GM12873 (cell line): ENCODE results near the gene SH3PXD2A.
A peak's percentile ranks its signal among the peaks of the same experiment; 100 is the strongest.

Source experiments
- CTCF ChIP-seq: IDR thresholded peaks from 2 replicates; pipeline ENCODE4 v1.5.1; 2012; ENCODE audit warnings: low read depth, mild to moderate bottlenecking, moderate library complexity, low read length, control low read depth; ENCODE audit not compliant: insufficient read depth; ENCODE audit errors: missing control alignments

SH3PXD2A gene

GRCh38 chr10:103745341-103746247 lies 109.8 kb downstream of the SH3PXD2A start:
- peak; percentile 13 for TF ChIP-seq CTCF

GRCh38 chr10:103742824-103743223 lies 112.6 kb downstream of the SH3PXD2A start:
- TF ChIP-seq CTCF, result no peak

- TF ChIP-seq CTCF, result no peak
Measured at GRCh38 chr10:103740611-103741010, 114.8 kb downstream of the SH3PXD2A start.

- no peak for TF ChIP-seq CTCF
Measured at GRCh38 chr10:103739039-103739764, 116.2 kb downstream of the SH3PXD2A start.

GRCh38 chr10:103737735-103738367 lies 117.5 kb downstream of the SH3PXD2A start:
- TF ChIP-seq CTCF, result no peak

GRCh38 chr10:103736763-103737162 lies 118.6 kb downstream of the SH3PXD2A start:
- no peak for TF ChIP-seq CTCF

- TF ChIP-seq CTCF, result no peak
Measured at GRCh38 chr10:103736044-103736443, 119.3 kb downstream of the SH3PXD2A start.
